Right cardiac atrium (tissue), 5 donors: ENCODE results near the gene PRKD2. TPM values are rescaled to one million over a fixed set of nuclear protein-coding genes. Genes with fewer than 3 reads are reported as not detected.
A peak's percentile ranks its signal among the peaks of the same experiment; 100 is the strongest.
"Not testable (repeated sequence)": the region's sequence is repeated elsewhere in the genome, so short reads cannot be mapped to it uniquely, and the experiment has no call there.

ENCODE experiments used
- ATAC-seq, 2 donors: fragments of 200-7000 bp; cut with Tn5 transposase; one replicate each; pipeline versions ENCODE4 v1.8.0 to v1.9.1; 2020; ENCODE audit warnings: moderate library complexity in 2 of 2, mild to moderate bottlenecking in 1 of 2
- DNase-seq, 3 donors: peaks; one replicate each; pipeline ENCODE4 v3.0.0-alpha.2; 2020
- H3K27ac ChIP-seq: one replicate; pipeline ENCODE4 v1.5.1; 2013; ENCODE audit warnings: mild to moderate bottlenecking, low read length, control low read depth, moderate library complexity
- H3K27me3 ChIP-seq: one replicate; pipeline ENCODE4 v1.6.1; 2013; ENCODE audit not compliant: control insufficient read depth, insufficient read depth
- H3K4me1 ChIP-seq: one replicate; pipeline ENCODE4 v1.6.1; 2013; ENCODE audit warnings: low read length; ENCODE audit not compliant: control insufficient read depth, insufficient read depth
- H3K4me3 ChIP-seq: one replicate; pipeline ENCODE4 v1.5.1; 2013; ENCODE audit warnings: low read length, control low read depth
- H3K9me3 ChIP-seq: one replicate; pipeline ENCODE4 v1.6.1; 2013; ENCODE audit warnings: low read length; ENCODE audit not compliant: control insufficient read depth
- WGBS: extraction: QIAGEN DNeasy Blood & Tissue Kit; methylation state at CpG from one replicate; pipeline ENCODE4 v1.1.7; 2013; 5-methylcytosine and 5-hydroxymethylcytosine counted together
- intact Hi-C, 4 donors: fragments of 100-400 bp; cut with DNase I; formaldehyde crosslinking; loops; one replicate each; pipeline versions ENCODE4 v1.11.0 to v1.14.0; 2022 to 2023
- polyA plus RNA-seq: library from polyadenylated mRNA; stranded (reverse); fragments of 200-250 nt; gene quantifications from one replicate; pipeline ENCODE4 v1.2.3, GENCODE V29; 2013
- total RNA-seq, 4 donors: library from RNA; stranded (reverse); fragmentation: NEBNext Ultra II Directional; extraction: Animal tissue kit (Norgen Biotek cat#: 25700); gene quantifications; one replicate each; pipeline ENCODE4 v1.2.1, GENCODE V29; 2021
- donor health status: healthy with polysubstance abuse.
- donor health status: DM: no; HTN: yes; CAD: no.
- donor health status: DM: no; HTN: no; CAD: no.
- donor health status: DM: no; HTN: yes; CAD: no; lungs with severe emphysema.
- donor health status: DM: yes; HTN: yes; CAD: no.

PRKD2 gene
- total and polyA plus RNA-seq, 5 donors, result 11.3 to 16.6 (median 14.7) TPM

DNA sequence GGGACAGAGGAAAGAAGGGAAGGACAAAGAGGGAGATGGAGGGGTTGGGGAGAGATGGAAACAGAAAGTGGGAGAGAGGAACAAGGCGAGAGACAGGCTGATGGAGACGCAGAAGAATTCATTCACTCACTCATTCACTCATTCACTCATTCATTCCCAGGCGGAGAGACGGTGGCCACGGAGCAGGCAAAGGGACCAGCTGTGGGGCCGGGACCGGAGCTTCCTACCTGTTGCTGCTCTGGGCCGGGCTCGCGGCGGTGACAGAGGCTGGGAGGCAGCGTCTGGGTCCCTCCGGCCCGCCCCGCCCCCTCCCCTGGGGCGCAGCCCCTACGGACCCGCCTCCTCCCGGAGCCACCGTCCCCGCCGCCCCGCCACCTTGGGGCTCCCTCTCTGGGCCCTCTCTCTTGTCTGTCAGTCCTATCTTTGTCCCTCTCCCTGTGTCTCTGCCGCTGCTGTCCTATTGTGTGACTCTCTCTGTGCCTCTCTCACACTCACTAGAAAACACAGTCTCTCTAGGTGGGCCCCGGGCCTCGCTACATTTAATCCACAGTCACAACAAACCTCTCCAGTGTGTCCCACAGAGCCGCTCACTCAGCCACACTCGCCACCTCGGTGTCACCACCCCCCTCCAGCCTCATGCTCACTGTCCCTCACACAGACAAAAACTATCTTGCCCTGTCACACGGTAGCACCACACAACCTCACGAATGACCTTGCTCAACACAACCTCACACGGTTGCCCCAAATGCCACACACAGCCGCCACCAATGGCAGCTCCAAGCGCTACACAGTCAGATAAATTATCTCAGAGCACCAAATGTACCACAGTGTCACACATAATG, 80.8 kb downstream of the PRKD2 start, which contains the start of gene GNG8:
GNG8 (minus strand) TSS at position 283 of the 842 bp plus-strand sequence. CDS start 1,520 bp downstream, outside the sequence.
- no peaks in the 10 kb centered on the region for H3K27me3 ChIP-seq
- H3K4me1 ChIP-seq, result peaks cover 3% of the 10 kb centered on the region
- intact Hi-C loops, result no loop called here
- no peak for ATAC-seq
- WGBS, result 30% methylated on average over 34 of the region's 34 CpGs
- peak in 1 of 3 donors; percentile 67 for DNase-seq
- no peaks in the 10 kb centered on the region for H3K9me3 ChIP-seq
- peak within 1 kb of the TSS; percentile 11 for H3K27ac ChIP-seq
- H3K4me3 ChIP-seq, result no peak within 1 kb of the TSS

DNA sequence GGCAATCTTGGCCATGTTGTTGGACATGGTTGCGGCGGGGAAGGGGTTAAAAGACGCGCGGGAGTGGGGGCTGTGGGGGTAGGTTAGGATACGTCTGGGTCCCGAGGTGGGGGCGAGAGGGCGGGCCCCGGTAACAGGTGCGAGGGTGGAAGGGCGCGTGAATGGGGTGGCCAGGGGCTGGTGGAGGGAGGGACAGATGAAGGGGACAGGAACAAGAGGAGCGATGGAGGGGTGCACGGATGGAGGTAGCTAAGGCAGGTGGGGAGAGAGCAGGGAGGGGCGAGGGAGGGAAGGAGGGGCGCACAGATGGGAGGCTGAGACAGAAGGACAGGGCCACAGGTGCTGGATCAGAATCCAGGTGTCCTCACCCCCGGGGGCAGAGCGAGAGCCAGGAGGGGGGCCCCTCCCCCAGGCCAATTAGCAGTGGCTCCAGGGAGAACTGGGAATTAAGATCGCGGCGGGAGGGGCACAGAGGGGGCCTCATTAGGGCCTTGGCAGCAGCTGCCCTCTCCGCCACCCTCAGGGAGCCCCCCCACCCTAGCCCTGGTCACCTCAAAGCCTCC, 82.2 kb downstream of the PRKD2 start:
- no peak overlapping the region for H3K27ac ChIP-seq
- WGBS, result 12% methylated on average over 23 of the region's 23 CpGs
- DNase-seq, result peak in 1 of 3 donors; percentile 63
- no peaks in the 10 kb centered on the region for H3K9me3 ChIP-seq
- H3K27me3 ChIP-seq, result no peaks in the 10 kb centered on the region
- H3K4me1 ChIP-seq, result peaks cover 3% of the 10 kb centered on the region
- ATAC-seq, result no peak
- peak overlapping the region; percentile 34 for H3K4me3 ChIP-seq
- intact Hi-C loops, result no loop called here

DNA sequence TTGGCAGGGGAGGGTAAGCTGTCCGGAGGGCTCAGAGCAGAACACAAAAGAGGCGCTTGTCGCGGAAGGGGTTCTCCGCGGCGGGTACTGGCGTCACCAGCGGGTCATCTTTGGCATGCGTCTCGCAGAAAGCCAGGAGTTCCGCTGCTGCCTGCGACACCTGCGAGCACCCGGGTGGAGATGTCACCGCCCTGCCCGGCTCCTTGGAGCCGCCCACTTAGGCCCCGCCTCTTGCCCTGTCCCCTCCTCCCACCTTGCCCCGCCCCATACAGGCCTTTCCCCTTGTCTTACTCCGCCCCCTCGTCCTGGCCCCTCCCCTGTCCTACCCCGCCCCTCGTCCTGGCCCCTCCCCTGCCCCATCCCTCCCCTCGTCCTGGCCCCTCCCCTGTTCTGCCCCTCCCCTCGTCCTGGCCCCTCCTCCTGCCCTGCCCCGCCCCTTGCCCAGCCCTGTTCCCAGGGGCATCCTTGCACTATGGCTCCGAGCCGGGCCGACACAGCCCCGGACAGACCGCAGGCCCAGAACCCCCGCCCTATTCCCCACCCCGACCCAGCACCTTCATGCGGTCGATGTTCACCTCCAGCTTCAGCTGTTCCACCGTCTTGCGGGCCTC, 82.8 kb downstream of the PRKD2 start:
- H3K4me1 ChIP-seq, result peaks cover 3% of the 10 kb centered on the region
- H3K27ac ChIP-seq, result no peak overlapping the region
- intact Hi-C loops, result no loop called here
- 14% methylated on average over 38 of the region's 38 CpGs for WGBS
- peak; percentile 57 to 70 for ATAC-seq
- no peaks in the 10 kb centered on the region for H3K9me3 ChIP-seq
- peak; percentile 82 to 93 (median 87) for DNase-seq
- H3K4me3 ChIP-seq, result peak overlapping the region; percentile 34
- H3K27me3 ChIP-seq, result no peaks in the 10 kb centered on the region

DNA sequence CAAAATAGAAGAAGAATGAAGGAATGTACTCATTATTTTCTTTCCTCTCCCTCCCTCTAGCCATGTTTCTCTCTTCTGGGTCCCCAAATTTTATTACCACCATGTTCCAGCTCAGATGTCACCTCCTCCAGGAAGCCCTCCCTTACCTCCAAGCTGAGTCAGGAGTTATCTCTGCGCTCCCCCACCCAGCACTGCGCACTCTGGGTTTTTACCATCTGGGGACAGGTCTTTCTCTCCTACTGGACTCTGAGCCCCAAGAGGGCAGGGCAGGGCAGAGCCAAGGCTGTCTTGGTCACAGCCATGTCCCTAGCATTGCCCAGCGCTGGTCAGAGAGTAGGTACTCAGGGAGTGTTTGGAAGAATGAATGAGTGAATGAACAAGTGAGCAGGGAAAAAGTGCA, 83.8 kb downstream of the PRKD2 start:
- intact Hi-C loops, result no loop called here
- Histone ChIP-seq H3K9me3 (no peaks in the 10 kb centered on the region), H3K4me1 (no peaks in the 10 kb centered on the region), H3K27ac (no peak overlapping the region), H3K27me3 (no peaks in the 10 kb centered on the region), H3K4me3 (no peak overlapping the region)
- 94% methylated on average over 3 of the region's 3 CpGs for WGBS
- DNase-seq, result peak in 1 of 3 donors; percentile 9
- ATAC-seq, result no peak

DNA sequence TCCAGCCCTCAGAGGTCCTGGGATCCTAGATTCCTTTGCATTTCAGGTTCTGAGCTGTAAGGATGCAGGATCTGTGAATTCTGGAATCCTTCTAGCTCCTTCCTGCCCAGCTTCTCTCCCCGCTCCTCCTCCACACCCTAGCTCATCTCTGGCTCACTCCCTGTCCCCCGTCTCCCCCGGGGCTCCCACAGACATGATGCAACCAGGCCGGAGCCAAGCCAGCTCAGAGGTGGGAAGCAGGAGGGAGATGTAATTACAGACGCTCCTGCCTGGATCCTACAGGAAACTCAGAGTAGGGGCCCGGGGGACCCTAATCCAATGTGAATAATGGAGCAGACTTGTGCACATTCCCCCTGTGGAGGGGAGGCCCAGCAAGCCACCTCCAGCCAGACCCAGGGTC, 85.4 kb downstream of the PRKD2 start:
- ATAC-seq (no peak), DNase-seq (peak in 1 of 3 donors; percentile 68)
- no peaks in the 10 kb centered on the region for H3K4me1 ChIP-seq
- intact Hi-C loops, result no loop called here
- WGBS, result 43% methylated on average over 6 of the region's 6 CpGs
- H3K27ac ChIP-seq, result no peak overlapping the region
- no peaks in the 10 kb centered on the region for H3K9me3 ChIP-seq
- no peaks in the 10 kb centered on the region for H3K27me3 ChIP-seq
- H3K4me3 ChIP-seq, result no peak overlapping the region

DNA sequence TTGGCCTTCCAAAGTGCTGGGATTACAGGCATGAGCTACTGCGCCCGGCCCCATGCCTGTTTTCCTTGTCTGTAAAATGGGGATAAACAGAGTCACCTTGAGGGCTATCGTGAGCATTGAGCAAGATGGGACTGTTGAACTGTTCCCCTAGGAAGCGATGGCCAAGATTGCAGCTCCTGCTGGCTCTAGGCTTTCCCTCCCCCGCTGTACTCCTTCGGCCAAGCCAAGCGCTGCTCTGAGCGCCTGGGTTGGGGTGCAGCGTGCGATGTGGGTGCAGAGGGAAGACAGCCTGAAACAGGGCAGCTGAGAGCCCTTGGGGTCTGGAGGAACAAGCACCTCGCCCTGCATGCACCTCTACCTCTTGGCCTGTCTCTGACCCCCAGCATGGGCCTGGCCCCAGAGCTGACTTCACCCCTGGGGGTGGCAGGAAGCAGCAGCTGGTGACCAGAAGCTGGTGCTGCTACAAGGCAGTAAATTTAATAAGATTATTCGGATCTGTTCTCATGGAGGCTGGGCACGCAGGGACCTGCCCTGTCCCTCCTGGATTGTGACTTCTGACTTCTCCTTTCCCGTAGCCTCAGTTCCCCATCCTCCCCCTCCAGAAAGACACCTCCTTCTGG, 86.2 kb downstream of the PRKD2 start:
- Histone ChIP-seq H3K4me3 (no peak overlapping the region), H3K4me1 (no peaks in the 10 kb centered on the region), H3K27ac (no peak overlapping the region), H3K9me3 (no peaks in the 10 kb centered on the region), H3K27me3 (no peaks in the 10 kb centered on the region)
- ATAC-seq (peak; percentile 15 to 38), DNase-seq (peak in 1 of 3 donors; percentile 52)
- WGBS, result 72% methylated on average over 14 of the region's 14 CpGs
- intact Hi-C loops, result no loop called here

DNA sequence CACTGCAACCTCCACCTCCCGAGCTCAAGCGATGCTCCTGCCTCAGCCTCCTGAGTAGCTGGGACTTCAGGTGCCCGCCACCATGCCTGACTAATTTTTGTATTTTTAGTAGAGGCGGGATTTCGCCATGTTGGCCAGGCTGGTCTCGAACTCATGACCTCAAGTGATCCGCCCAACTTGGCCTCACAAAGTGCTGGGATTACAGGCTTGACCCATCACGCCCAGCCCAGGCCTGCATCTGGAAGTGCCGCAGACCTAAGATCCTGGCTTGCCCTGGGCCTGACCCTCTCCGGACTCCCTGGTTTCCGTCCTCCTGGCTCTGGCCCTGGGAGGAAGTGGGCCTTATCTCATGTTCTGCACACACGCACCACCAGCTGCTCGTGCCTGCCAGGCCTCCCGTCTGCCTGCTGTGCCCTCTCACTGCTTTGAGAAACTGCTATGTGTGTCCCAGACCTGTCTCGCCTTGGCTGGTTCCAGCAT, 87.3 kb downstream of the PRKD2 start:
- 52% methylated on average over 15 of the region's 15 CpGs for WGBS
- Histone ChIP-seq H3K4me3 (no peak overlapping the region), H3K27me3 (no peaks in the 10 kb centered on the region), H3K27ac (peak overlapping the region; percentile 63), H3K4me1 (no peaks in the 10 kb centered on the region), H3K9me3 (no peaks in the 10 kb centered on the region)
- ATAC-seq (peak; percentile 33 to 51), DNase-seq (peak; percentile 73 to 87 (median 85))
- intact Hi-C loops, result no loop called here

DNA sequence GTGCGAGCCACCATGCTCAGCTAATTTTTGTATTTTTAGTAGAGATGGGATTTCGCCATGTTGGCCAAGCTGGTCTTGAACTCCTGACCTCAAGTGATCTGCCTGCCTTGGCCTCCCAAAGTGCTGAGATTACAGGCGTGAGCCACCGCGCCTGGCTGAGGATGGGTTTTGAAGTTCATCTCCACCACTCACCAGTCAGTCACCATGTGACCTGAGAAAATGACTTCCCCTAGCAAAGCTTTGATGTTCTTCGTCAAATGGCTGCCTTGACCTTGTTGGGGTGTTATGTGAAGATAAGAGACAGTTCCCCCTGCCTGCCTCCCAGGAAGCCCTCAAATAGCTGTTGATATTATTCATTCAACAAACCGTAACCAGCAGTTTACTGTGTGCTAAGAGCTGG, 87.9 kb downstream of the PRKD2 start:
- H3K4me1 ChIP-seq, DNase-seq, H3K4me3 ChIP-seq, ATAC-seq, H3K9me3 ChIP-seq, intact Hi-C loops, H3K27me3 ChIP-seq, H3K27ac ChIP-seq: not testable (repeated sequence)
- WGBS, result 88% methylated on average over 7 of the region's 7 CpGs

DNA sequence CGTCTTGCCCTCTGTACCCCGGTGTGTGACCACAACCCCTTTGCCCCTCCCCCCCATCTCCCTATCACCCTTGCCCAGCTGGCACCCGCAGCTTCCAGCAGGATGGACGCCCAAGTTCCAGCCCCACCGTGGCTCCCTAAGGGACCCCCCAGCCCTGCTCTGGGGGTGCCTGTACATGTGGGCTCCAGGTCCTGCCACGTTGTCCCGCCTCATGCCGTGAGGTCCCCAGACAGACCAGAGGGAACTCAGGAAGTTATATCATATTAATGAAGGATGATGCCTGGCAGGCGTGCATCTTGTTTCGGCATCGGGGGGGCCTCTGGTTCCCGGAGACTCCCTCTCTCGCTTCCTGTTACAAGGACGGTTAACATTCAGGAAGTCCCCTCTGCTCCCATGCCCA, 90.5 kb downstream of the PRKD2 start:
- no peak for ATAC-seq
- no peaks in the 10 kb centered on the region for H3K4me1 ChIP-seq
- 44% methylated on average over 14 of the region's 14 CpGs for WGBS

DNA sequence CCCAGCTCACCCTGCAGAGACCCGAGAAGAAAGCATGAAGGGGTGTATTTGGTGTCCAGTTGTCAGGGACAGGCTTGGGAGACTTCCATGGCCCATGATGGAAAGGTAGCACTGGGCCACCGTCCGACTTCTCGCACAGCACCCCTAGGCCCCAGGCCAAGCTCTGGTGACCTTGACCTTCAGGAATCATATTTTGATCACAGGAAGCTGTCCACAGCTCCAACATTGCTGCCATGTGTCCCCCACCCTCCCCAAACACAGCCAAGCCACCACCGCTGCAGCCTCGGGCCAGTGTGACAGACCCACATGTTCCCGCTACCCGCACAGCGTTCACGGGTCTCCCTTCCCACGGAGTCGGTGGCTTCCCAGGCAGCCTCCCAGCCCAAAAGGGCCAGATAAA, 91.2 kb downstream of the PRKD2 start:
- ATAC-seq (peak; percentile 3), DNase-seq (peak in 2 of 3 donors; percentile 76 to 82)
- H3K4me1 ChIP-seq, result no peaks in the 10 kb centered on the region
- no peaks in the 10 kb centered on the region for H3K27me3 ChIP-seq
- H3K4me3 ChIP-seq, result no peak overlapping the region
- intact Hi-C loops, result no loop called here
- peak overlapping the region; percentile 91 for H3K27ac ChIP-seq
- 56% methylated on average over 12 of the region's 12 CpGs for WGBS
- H3K9me3 ChIP-seq, result no peaks in the 10 kb centered on the region

More for the DNA sequence above, 90.5 kb downstream of the PRKD2 start:
- intact Hi-C loops, result no loop called here
- H3K27me3 ChIP-seq, result no peaks in the 10 kb centered on the region
- H3K4me3 ChIP-seq, result no peak overlapping the region
- no peaks in the 10 kb centered on the region for H3K9me3 ChIP-seq
- DNase-seq, result peak in 2 of 3 donors; percentile 63 to 64
- peak overlapping the region; percentile 19 for H3K27ac ChIP-seq
